HG02678 (cell line): Measurements from ENCODE around the gene CLIP4.
"Not testable (repeated sequence)": the region's sequence is repeated elsewhere in the genome, so short reads cannot be mapped to it uniquely, and the experiment has no call there.

Experiments
- ATAC-seq: cut with Tn5 transposase; IDR thresholded peaks from one replicate; pipeline ENCODE4 v1.9.1; 2021; ENCODE audit warnings: mild to moderate bottlenecking, moderate library complexity; ENCODE audit not compliant: unreplicated experiment

CLIP4 gene

GRCh38 chr2:29100564-29100963, 14.7 kb upstream of the CLIP4 start:
- ATAC-seq: no peak

GRCh38 chr2:29104688-29105087, 10.5 kb upstream of the CLIP4 start:
- ATAC-seq: no peak

GRCh38 chr2:29105375-29105774, 9.8 kb upstream of the CLIP4 start:
- ATAC-seq: no peak

GRCh38 chr2:29106256-29106655, 9.0 kb upstream of the CLIP4 start:
- ATAC-seq: no peak

- ATAC-seq: no peak
Measured at GRCh38 chr2:29106980-29107388, 8.2 kb upstream of the CLIP4 start.

- not testable (repeated sequence) for ATAC-seq
Measured at GRCh38 chr2:29107547-29107946, 7.7 kb upstream of the CLIP4 start.

GRCh38 chr2:29108225-29108624, 7.0 kb upstream of the CLIP4 start:
- ATAC-seq: no peak

- ATAC-seq: no peak
Measured at GRCh38 chr2:29109246-29109645, 6.0 kb upstream of the CLIP4 start.

- ATAC-seq: no peak
Measured at GRCh38 chr2:29110916-29111535, 4.2 kb upstream of the CLIP4 start.

- no peak for ATAC-seq
Measured at GRCh38 chr2:29112379-29112778, 2.8 kb upstream of the CLIP4 start.

GRCh38 chr2:29113027-29113686, 2.1 kb upstream of the CLIP4 start:
- ATAC-seq: no peak

GRCh38 chr2:29113891-29114321, 1.3 kb upstream of the CLIP4 start:
- no peak for ATAC-seq

GRCh38 chr2:29114586-29114945, 649 bp upstream of the CLIP4 start:
- ATAC-seq: no peak

- ATAC-seq: peak; percentile 34
Measured at GRCh38 chr2:29115797-29116781, 874 bp downstream of the CLIP4 start.

- no peak for ATAC-seq
Measured at GRCh38 chr2:29117636-29118303, 2.6 kb downstream of the CLIP4 start.

- no peak for ATAC-seq
Measured at GRCh38 chr2:29119211-29119610, 4.0 kb downstream of the CLIP4 start.

GRCh38 chr2:29120846-29121245, 5.6 kb downstream of the CLIP4 start:
- ATAC-seq: no peak

- ATAC-seq: no peak
Measured at GRCh38 chr2:29123617-29124349, 8.6 kb downstream of the CLIP4 start.

GRCh38 chr2:29124504-29124903, 9.3 kb downstream of the CLIP4 start:
- ATAC-seq: no peak

GRCh38 chr2:29129586-29130281, 14.5 kb downstream of the CLIP4 start:
- peak; percentile 31 for ATAC-seq
